ENCODE data around the gene FSTL4. TPM values are rescaled to one million over a fixed set of nuclear protein-coding genes. Genes with fewer than 3 reads are reported as not detected.

The FSTL4 gene
- total RNA-seq, 1 donor from 2014 or later, result not detected

DNA sequence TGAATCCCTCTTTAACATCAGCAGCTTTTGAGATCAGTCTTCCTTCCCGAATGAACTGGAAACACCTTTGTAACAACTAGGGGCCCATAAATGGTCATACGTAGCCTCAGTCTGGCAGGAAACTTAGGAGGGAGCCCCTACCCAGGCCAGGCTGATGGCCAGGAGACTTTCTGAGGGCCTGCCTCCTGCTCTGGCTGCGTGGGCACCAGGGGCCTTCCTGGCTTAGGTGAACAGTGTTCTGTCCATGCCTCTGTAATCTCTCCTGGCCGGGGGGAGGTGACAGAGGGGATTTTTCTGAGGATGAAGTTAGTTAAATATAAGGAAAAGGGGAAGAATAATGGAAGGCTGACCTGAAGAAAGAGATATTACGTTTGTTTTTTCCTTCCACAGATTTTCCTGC lies 843 bp upstream of the FSTL4 start:
- DNase-seq (no peak), ATAC-seq (no peak)
- intact Hi-C loops (cut with micrococcal nuclease), result no loop called here

GRCh38 chr5:133611357-133612248 lies 738 bp downstream of the FSTL4 start:
- peak; percentile 13 for ATAC-seq
- intact Hi-C loops (cut with micrococcal nuclease), result no loop called here

GRCh38 chr5:133610489-133611356 lies 1.6 kb downstream of the FSTL4 start:
- intact Hi-C loops (cut with micrococcal nuclease), result no loop called here
- DNase-seq (peak; percentile 80), ATAC-seq (peak; percentile 97)

More at GRCh38 chr5:133611357-133612248, 738 bp downstream of the FSTL4 start:
- no peak for DNase-seq

GRCh38 chr5:133607451-133607850 lies 4.9 kb downstream of the FSTL4 start:
- DNase-seq, result no peak
- intact Hi-C loops (cut with micrococcal nuclease), result no loop called here
- ATAC-seq, result no peak

- intact Hi-C loops (cut with micrococcal nuclease), result no loop called here
- DNase-seq, result no peak
- ATAC-seq, result no peak
Measured at GRCh38 chr5:133606835-133607234, 5.5 kb downstream of the FSTL4 start.

GRCh38 chr5:133605323-133605722 lies 7.0 kb downstream of the FSTL4 start:
- intact Hi-C loops (cut with micrococcal nuclease), result no loop called here
- ATAC-seq (peak; percentile 90), DNase-seq (no peak)

GRCh38 chr5:133603711-133604110 lies 8.6 kb downstream of the FSTL4 start:
- ATAC-seq, result no peak
- intact Hi-C loops (cut with micrococcal nuclease), result no loop called here
- no peak for DNase-seq

DNA sequence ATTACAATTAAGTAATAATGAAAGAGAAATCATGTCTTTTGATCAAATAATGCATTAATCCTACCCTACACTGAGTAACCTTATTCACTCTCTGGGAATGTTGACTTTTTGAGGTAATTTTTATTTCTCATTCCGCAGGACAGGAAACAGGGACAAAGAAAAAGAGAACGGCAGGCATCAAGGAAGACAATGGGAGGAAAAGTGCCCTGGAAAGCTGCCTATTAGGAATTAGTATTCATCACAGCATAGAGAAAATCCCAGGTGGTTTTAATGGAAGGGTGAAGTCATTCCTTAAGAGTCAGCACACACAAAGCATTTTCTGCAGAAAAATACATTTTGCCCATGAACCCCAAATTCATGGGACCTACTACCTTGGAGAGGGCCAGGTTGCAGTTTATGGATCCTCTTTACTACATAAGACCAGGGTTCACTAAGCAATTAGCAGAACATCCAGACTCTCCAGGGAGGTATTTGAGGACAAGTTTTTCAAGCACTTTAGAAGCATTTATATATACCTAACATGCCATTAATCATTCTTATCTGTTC lies 9.4 kb downstream of the FSTL4 start:
- DNase-seq (no peak), ATAC-seq (no peak)
- intact Hi-C loops (cut with micrococcal nuclease), result no loop called here

DNA sequence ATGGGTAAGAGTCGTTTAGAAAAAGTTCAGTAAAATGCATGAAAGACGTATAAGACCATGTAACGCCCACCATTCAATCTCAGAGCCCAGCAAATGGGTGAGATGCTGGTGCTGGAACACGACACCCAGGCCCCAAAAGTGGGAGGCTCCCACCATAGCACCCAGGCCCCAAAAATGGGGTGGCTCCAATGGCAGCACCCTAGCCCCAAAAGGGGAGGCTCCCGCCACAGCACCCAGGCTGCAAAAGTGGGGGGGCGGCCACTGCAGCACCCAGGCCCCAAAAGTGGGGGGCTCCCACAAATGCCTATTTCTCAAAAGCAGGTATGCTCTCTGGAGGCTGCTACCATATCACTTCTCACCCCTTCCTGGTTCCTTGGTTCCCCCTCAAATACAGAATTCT lies 12.7 kb downstream of the FSTL4 start:
- ATAC-seq, result no peak
- no peak for DNase-seq
- intact Hi-C loops (cut with micrococcal nuclease), result no loop called here

- intact Hi-C loops (cut with micrococcal nuclease), result no loop called here
- DNase-seq (no peak), ATAC-seq (no peak)
Measured at GRCh38 chr5:133599044-133599443, 13.3 kb downstream of the FSTL4 start.

DNA sequence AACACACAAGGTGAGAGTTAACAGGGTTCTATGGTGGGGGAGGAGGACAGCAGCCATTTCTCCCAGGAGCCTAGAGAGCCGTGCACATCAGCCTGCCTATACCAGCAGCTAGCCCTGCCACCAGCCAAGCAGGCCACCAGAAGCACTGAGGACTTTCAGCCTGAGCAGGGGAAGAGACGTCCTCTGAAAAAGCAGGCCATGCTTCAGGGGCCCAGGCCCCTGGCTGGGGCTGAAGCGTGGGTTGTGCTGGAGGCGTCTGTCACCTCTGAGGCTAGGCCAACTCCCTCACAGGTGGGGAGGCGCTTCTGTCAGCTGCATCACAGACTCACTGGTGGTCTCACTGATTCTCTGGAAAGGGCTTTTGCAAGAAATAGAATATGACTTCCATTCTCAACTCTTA lies 16.3 kb downstream of the FSTL4 start:
- no peak for ATAC-seq
- DNase-seq, result no peak
- intact Hi-C loops (cut with micrococcal nuclease), result no loop called here

- DNase-seq (no peak), ATAC-seq (no peak)
- intact Hi-C loops (cut with micrococcal nuclease), result no loop called here
Measured at GRCh38 chr5:133595465-133595864, 16.9 kb downstream of the FSTL4 start.

DNA sequence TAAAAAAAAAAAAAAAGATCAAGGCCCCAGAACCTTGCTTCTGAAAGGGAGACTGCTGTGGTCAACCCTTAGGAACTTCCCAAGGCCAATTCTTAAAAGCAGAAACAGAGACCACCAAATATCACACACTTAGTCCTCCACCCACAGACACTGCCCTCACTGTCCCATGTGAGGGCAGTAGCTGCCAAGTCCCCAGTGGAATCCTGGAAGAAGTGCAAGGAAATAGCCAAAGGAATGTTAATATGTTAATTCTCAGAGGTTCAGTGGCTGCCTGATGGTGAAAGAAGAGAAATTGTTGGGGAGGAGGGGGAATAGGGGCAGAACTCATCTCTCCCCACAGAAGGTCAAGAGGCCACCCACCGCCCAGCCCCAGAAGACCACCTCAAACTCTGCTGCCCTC lies 23.1 kb downstream of the FSTL4 start:
- no peak for ATAC-seq

GRCh38 chr5:133582971-133583370 lies 29.4 kb downstream of the FSTL4 start:
- no peak for DNase-seq
- no peak for ATAC-seq
- intact Hi-C loops (cut with micrococcal nuclease), result no loop called here

More for the DNA sequence above, 23.1 kb downstream of the FSTL4 start:
- no peak for DNase-seq
- intact Hi-C loops (cut with micrococcal nuclease), result no loop called here

- no peak for ATAC-seq
- intact Hi-C loops (cut with micrococcal nuclease), result no loop called here
- no peak for DNase-seq
Measured at GRCh38 chr5:133581918-133582317, 30.4 kb downstream of the FSTL4 start.

DNA sequence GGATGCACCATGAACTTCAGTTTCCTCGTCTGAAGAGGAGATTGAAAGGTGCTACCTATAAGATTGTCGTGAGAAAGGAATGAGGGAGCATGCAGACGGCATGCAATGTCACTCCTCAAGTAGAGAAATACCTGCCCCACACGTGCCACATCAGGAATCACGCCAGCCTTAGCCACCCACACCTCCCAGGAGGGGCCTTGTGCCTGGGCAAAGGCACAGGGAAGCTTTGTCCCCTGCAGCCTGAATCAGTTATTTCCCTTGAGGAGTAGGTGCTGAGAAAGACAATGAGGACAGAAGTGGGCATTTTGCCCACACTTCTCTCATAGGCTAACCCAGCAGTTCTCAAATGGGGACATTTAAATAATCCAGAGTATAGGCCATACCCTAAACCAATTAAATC lies 31.0 kb downstream of the FSTL4 start:
- intact Hi-C loops (cut with micrococcal nuclease), result no loop called here
- DNase-seq, result no peak
- no peak for ATAC-seq

GRCh38 chr5:133580618-133581017 lies 31.7 kb downstream of the FSTL4 start:
- intact Hi-C loops (cut with micrococcal nuclease), result no loop called here
- no peak for DNase-seq
- no peak for ATAC-seq

- ATAC-seq (no peak), DNase-seq (no peak)
- intact Hi-C loops (cut with micrococcal nuclease), result no loop called here
Measured at GRCh38 chr5:133579766-133580165, 32.6 kb downstream of the FSTL4 start.

- ATAC-seq (no peak), DNase-seq (no peak)
- intact Hi-C loops (cut with micrococcal nuclease), result no loop called here
Measured at GRCh38 chr5:133569347-133569746, 43.0 kb downstream of the FSTL4 start.

- DNase-seq (no peak), ATAC-seq (no peak)
- intact Hi-C loops (cut with micrococcal nuclease), result no loop called here
Measured at GRCh38 chr5:133565993-133566392, 46.3 kb downstream of the FSTL4 start.

Data from left ventricle myocardium superior (tissue), 1 donor.